ENCODE results near the gene UACA.

- TF ChIP-seq CTCF (IDR thresholded peaks at IDR 0.05) (no peak), POLR2A (IDR thresholded peaks at IDR 0.05) (no peak)
Measured at GRCh38 chr15:70750203-70750869, 13.0 kb downstream of the UACA start.

All from ovary (tissue), 3 donors.